Left cardiac atrium (tissue), 4 donors: Measurements from ENCODE around the gene DDR1. TPM values are rescaled to one million over a fixed set of nuclear protein-coding genes. Genes with fewer than 3 reads are reported as not detected.

Experiments used
- ATAC-seq, 2 donors: fragments of 200-7000 bp; cut with Tn5 transposase; one replicate each; pipeline ENCODE4 v1.9.1; 2020; ENCODE audit warnings: mild to moderate bottlenecking in 2 of 2, moderate library complexity in 2 of 2
- DNase-seq: peaks from one replicate; pipeline ENCODE4 v3.0.0-alpha.2; 2020
- intact Hi-C, 2 donors: fragments of 100-400 bp; cut with DNase I; formaldehyde crosslinking; loops; one replicate each; pipeline versions ENCODE4 v1.14.1 to v1.15.1; 2022 to 2023
- total RNA-seq, 2 donors: library from RNA; stranded (reverse); fragmentation: NEBNext Ultra II Directional; extraction: Animal tissue kit (Norgen Biotek cat#: 25700); gene quantifications; one replicate each; pipeline ENCODE4 v1.2.1, GENCODE V29; 2021
- donor health status: DM: no; HTN: yes; CAD: no.
- donor health status: DM: no; HTN: yes; CAD: no; lungs with severe emphysema.
- donor health status: DM: yes; HTN: yes; CAD: no.
- donor health status: Dilated cardiomyopathy.

DDR1 gene
- total RNA-seq, 2 donors from 2014 or later: 58.4 to 60.2 TPM

GRCh38 chr6:30876039-30876730 is 8.1 kb upstream of the DDR1 start:
- intact Hi-C loops: loop anchor here (2.0 to 5.0 kb wide), 2 partner anchors 47 to 134 kb away; partner anchors contain the start of genes FLOT1 (in 1 of the 2) and IER3 (in 1 of the 2)
- peak in 1 of 2 donors; percentile 50 for ATAC-seq

GRCh38 chr6:30877419-30878262 is 6.7 kb upstream of the DDR1 start:
- intact Hi-C loops: loop anchor here (1.0 to 5.0 kb wide), 3 partner anchors 49 to 135 kb away; partner anchors contain the start of genes FLOT1 (in 1 of the 2) and IER3 (in 1 of the 2)
- ATAC-seq (peak; percentile 86 to 88), DNase-seq (peak; percentile 93)

More at GRCh38 chr6:30876039-30876730, 8.1 kb upstream of the DDR1 start:
- peak; percentile 43 for DNase-seq

- ATAC-seq: no peak
- no peak for DNase-seq
- intact Hi-C loops: loop anchor here in 1 of 2 donors (5.0 kb wide), 1 partner anchor 138 kb away; the partner anchor contains the start of genes FLOT1 and IER3
Observed at GRCh38 chr6:30879684-30880427, 4.5 kb upstream of the DDR1 start.

- DNase-seq (no peak), ATAC-seq (no peak)
- intact Hi-C loops: no loop called here
Observed at GRCh38 chr6:30880698-30881252, 3.5 kb upstream of the DDR1 start.

- ATAC-seq: no peak
- intact Hi-C loops: no loop called here
- DNase-seq: no peak
Observed at GRCh38 chr6:30881392-30882203, 2.7 kb upstream of the DDR1 start.

- DNase-seq (no peak), ATAC-seq (no peak)
- intact Hi-C loops: no loop called here
Observed at GRCh38 chr6:30882204-30882758, 2.0 kb upstream of the DDR1 start.

GRCh38 chr6:30882759-30883684 is 1.3 kb upstream of the DDR1 start:
- no peak for ATAC-seq
- DNase-seq: no peak
- intact Hi-C loops: no loop called here

GRCh38 chr6:30884521-30885480 is 482 bp downstream of the DDR1 start:
- DNase-seq: no peak
- ATAC-seq: peak; percentile 39 to 47
- intact Hi-C loops: no loop called here

- DNase-seq (no peak), ATAC-seq (peak in 1 of 2 donors; percentile 0)
- intact Hi-C loops: no loop called here
Observed at GRCh38 chr6:30885481-30885998, 1.2 kb downstream of the DDR1 start.

GRCh38 chr6:30885999-30886896 is 1.9 kb downstream of the DDR1 start:
- intact Hi-C loops: no loop called here
- DNase-seq: peak; percentile 73
- ATAC-seq: peak; percentile 25 to 64

- DNase-seq (no peak), ATAC-seq (no peak)
- intact Hi-C loops: no loop called here
Observed at GRCh38 chr6:30886897-30887255, 2.6 kb downstream of the DDR1 start.

GRCh38 chr6:30887901-30888815 is 3.8 kb downstream of the DDR1 start:
- DNase-seq (no peak), ATAC-seq (no peak)
- intact Hi-C loops: no loop called here

- intact Hi-C loops: no loop called here
- no peak for DNase-seq
- no peak for ATAC-seq
Observed at GRCh38 chr6:30888816-30889495, 4.6 kb downstream of the DDR1 start.
